ENCODE measurements around the gene CAMTA1.

- TF ChIP-seq ELF4 (IDR thresholded peaks at IDR 0.05) = no peak
- no peak for TF ChIP-seq TARDBP (IDR thresholded peaks at IDR 0.05)
- TF ChIP-seq FOXM1 (IDR thresholded peaks at IDR 0.05; ENCODE audit: borderline replicate concordance) = no peak
- no peak for TF ChIP-seq SP1 (IDR thresholded peaks at IDR 0.05)
- TF ChIP-seq FOXK2 (IDR thresholded peaks at IDR 0.05) = no peak
- TF ChIP-seq PKNOX1 (IDR thresholded peaks at IDR 0.05) = no peak
- TF ChIP-seq BHLHE40 (IDR thresholded peaks at IDR 0.05; ENCODE audit: borderline replicate concordance) = no peak
- no peak for TF ChIP-seq SUZ12 (IDR thresholded peaks at IDR 0.05)
- no peak for TF ChIP-seq ZNF384 (IDR thresholded peaks at IDR 0.05)
- no peak for TF ChIP-seq FOXA1 (IDR thresholded peaks at IDR 0.05)
- TF ChIP-seq ARNT (IDR thresholded peaks at IDR 0.05) = no peak
- no peak for TF ChIP-seq LEF1 (IDR thresholded peaks at IDR 0.05; ENCODE audit: borderline replicate concordance)
- TF ChIP-seq HDGF (IDR thresholded peaks at IDR 0.05; ENCODE audit: borderline replicate concordance) = no peak
- TF ChIP-seq NFRKB (IDR thresholded peaks at IDR 0.05) = no peak
Measured at GRCh38 chr1:7098641-7099040, 313.4 kb downstream of the CAMTA1 start.
